Peyer's patch (tissue), 4 donors: ENCODE results near the gene ESPN. TPM values are rescaled to one million over a fixed set of nuclear protein-coding genes. Genes with fewer than 3 reads are reported as not detected.
A peak's percentile ranks its signal among the peaks of the same experiment; 100 is the strongest.

Experiments
- DNase-seq, 3 donors: peaks; one replicate each; pipeline ENCODE4 v3.0.0-alpha.2; 2017 to 2019
- H3K27ac ChIP-seq, 4 donors: fragments of 200-600 bp; sonication (generic); one replicate each; pipeline ENCODE4 v1.5.1; 2016 to 2019
- H3K27me3 ChIP-seq, 2 donors: fragments of 200-600 bp; sonication (generic); one replicate each; pipeline ENCODE4 v1.5.1; 2019
- H3K36me3 ChIP-seq, 3 donors: fragments of 200-600 bp; sonication (generic); one replicate each; pipeline ENCODE4 v1.5.1; 2016 to 2019
- H3K4me1 ChIP-seq, 4 donors: fragments of 200-600 bp; sonication (generic); one replicate each; pipeline ENCODE4 v1.5.1; 2016 to 2019
- H3K4me3 ChIP-seq, 4 donors: fragments of 200-600 bp; sonication (generic); 1 replicate in 3 of 4; 2 replicates in 1 of 4; pipeline ENCODE4 v1.5.1; 2016 to 2019; ENCODE audit warnings: mild to moderate bottlenecking in 1 of 4
- H3K9me3 ChIP-seq, 4 donors: fragments of 200-600 bp; sonication (generic); one replicate each; pipeline ENCODE4 v1.5.1; 2016 to 2019; ENCODE audit warnings: mild to moderate bottlenecking in 1 of 4
- CTCF ChIP-seq, 6 experiments: fragments of 450-650 bp in 4 of 6; fragments of 200-600 bp in 2 of 6; sonication (generic) in 1 of 6; IDR thresholded peaks; one replicate each; pipeline ENCODE4 v1.5.1; 2017 to 2019; ENCODE audit warnings: antibody characterized with exemption in 6 of 6, mild to moderate bottlenecking in 3 of 6, moderate library complexity in 1 of 6
- POLR2A ChIP-seq, 2 donors: fragments of 450-650 bp; IDR thresholded peaks; one replicate each; pipeline ENCODE4 v1.5.1; 2017; ENCODE audit warnings: antibody characterized with exemption in 2 of 2, mild to moderate bottlenecking in 2 of 2, moderate library complexity in 2 of 2
- total RNA-seq, 4 donors: library from RNA; depleted of rRNA; stranded (reverse); fragments of >200 nt; gene quantifications; one replicate each; pipeline ENCODE4 v1.1.0, GENCODE V29; 2016

ESPN gene
- total RNA-seq, 4 donors from 2014 or later: 17.3 to 390 (median 306) TPM

- TF ChIP-seq POLR2A (IDR thresholded peaks at IDR 0.05) (no peak), CTCF (IDR thresholded peaks at IDR 0.05) (no peak)
- peaks cover 0 to 15% (median 0%) of the 10 kb centered on the region in 4 donors for H3K4me1 ChIP-seq
- no peak overlapping the region for H3K27ac ChIP-seq
- H3K9me3 ChIP-seq: no peaks in the 10 kb centered on the region
- H3K27me3 ChIP-seq: peaks cover 0 to 3% of the 10 kb centered on the region in 2 donors
- H3K36me3 ChIP-seq: no peaks in the 10 kb centered on the region
- no peak overlapping the region for H3K4me3 ChIP-seq
- DNase-seq: no peak
These were observed 11.7 kb upstream of the ESPN start for GRCh38 chr1:6412896-6413295.

- Histone ChIP-seq H3K4me3 (no peak overlapping the region), H3K27me3 (peaks cover 0 to 17% of the 10 kb centered on the region in 2 donors), H3K36me3 (no peaks in the 10 kb centered on the region), H3K4me1 (peaks cover 0 to 30% (median 7%) of the 10 kb centered on the region in 4 donors), H3K27ac (no peak overlapping the region), H3K9me3 (peaks cover 0 to 3% (median 0%) of the 10 kb centered on the region in 4 donors)
- peak in 1 of 3 donors; percentile 61 for DNase-seq
- TF ChIP-seq POLR2A (IDR thresholded peaks at IDR 0.05) (no peak), CTCF (IDR thresholded peaks at IDR 0.05) (peak in 4 of 6 experiments; percentile 11 to 43 (median 30))
These were observed 10.1 kb upstream of the ESPN start for GRCh38 chr1:6414443-6414844.

- no peak for DNase-seq
- peak overlapping the region in 1 of 4 donors; percentile 14 for H3K27ac ChIP-seq
- no peak overlapping the region for H3K4me3 ChIP-seq
- no peaks in the 10 kb centered on the region for H3K36me3 ChIP-seq
- TF ChIP-seq CTCF (IDR thresholded peaks at IDR 0.05) (no peak), POLR2A (IDR thresholded peaks at IDR 0.05) (no peak)
- peaks cover 0 to 3% (median 0%) of the 10 kb centered on the region in 4 donors for H3K9me3 ChIP-seq
- peaks cover 0 to 21% of the 10 kb centered on the region in 2 donors for H3K27me3 ChIP-seq
- peaks cover 2 to 36% (median 12%) of the 10 kb centered on the region in 4 donors for H3K4me1 ChIP-seq
These were observed 9.5 kb upstream of the ESPN start for GRCh38 chr1:6414881-6415626.

GRCh38 chr1:6416295-6416656 lies 8.3 kb upstream of the ESPN start:
- peaks cover 0 to 29% of the 10 kb centered on the region in 2 donors for H3K27me3 ChIP-seq

GRCh38 chr1:6416906-6417305 lies 7.7 kb upstream of the ESPN start:
- DNase-seq: no peak
- Histone ChIP-seq H3K36me3 (no peaks in the 10 kb centered on the region), H3K4me1 (peaks cover 3 to 44% (median 20%) of the 10 kb centered on the region in 4 donors), H3K4me3 (no peak overlapping the region), H3K9me3 (peaks cover 0 to 3% (median 0%) of the 10 kb centered on the region in 4 donors), H3K27ac (no peak overlapping the region), H3K27me3 (peaks cover 0 to 29% of the 10 kb centered on the region in 2 donors)
- TF ChIP-seq CTCF (IDR thresholded peaks at IDR 0.05) (no peak), POLR2A (IDR thresholded peaks at IDR 0.05) (no peak)

More at GRCh38 chr1:6416295-6416656, 8.3 kb upstream of the ESPN start:
- H3K36me3 ChIP-seq: no peaks in the 10 kb centered on the region
- H3K4me3 ChIP-seq: no peak overlapping the region
- H3K9me3 ChIP-seq: peaks cover 0 to 3% (median 0%) of the 10 kb centered on the region in 4 donors
- H3K27ac ChIP-seq: no peak overlapping the region
- TF ChIP-seq POLR2A (IDR thresholded peaks at IDR 0.05): no peak
- TF ChIP-seq CTCF (IDR thresholded peaks at IDR 0.05): no peak
- peaks cover 3 to 44% (median 20%) of the 10 kb centered on the region in 4 donors for H3K4me1 ChIP-seq
- no peak for DNase-seq
